H1 (cell line): Measurements from ENCODE around the gene CDH1. TPM values are rescaled to one million over a fixed set of nuclear protein-coding genes. Genes with fewer than 3 reads are reported as not detected.

Experiments used
- CTCF ChIA-PET: fragments of 300-600 bp; sonication (Branson Sonifier 250); formaldehyde crosslinking; loops from one replicate; lab custom pipeline; 2021; ENCODE audit not compliant: partially characterized antibody; lab: Charles Lee
- POLR2A ChIA-PET: fragments of 300-600 bp; sonication (Branson Sonifier 250); formaldehyde crosslinking; loops from one replicate; lab custom pipeline; 2021; ENCODE audit warnings: inconsistent platforms; ENCODE audit not compliant: partially characterized antibody; lab: Charles Lee
- DNase-seq, 2 experiments: peaks; one replicate each; pipeline versions ENCODE4 v3.0.0 to v3.0.0-alpha.2; 2010 to 2022; ENCODE audit warnings: low spot score in 2 of 2, low read depth in 1 of 2, mixed read lengths in 1 of 2
- FAIRE-seq: peaks from 2 replicates; lab custom pipeline; 2011; peaks lifted over from hg19 to GRCh38; lab: Jason Lieb, UNC
- H2AFZ ChIP-seq: 2 replicates; pipeline ENCODE4 v1.8.1; 2012; ENCODE audit warnings: low read length, inconsistent platforms
- H2AK5ac ChIP-seq: 2 replicates; pipeline ENCODE4 v1.6.1; 2013; ENCODE audit warnings: low read depth, low read length
- H2BK120ac ChIP-seq: replicated peaks from 2 replicates; pipeline ENCODE3; 2013; ENCODE audit warnings: low read depth, low read length, inconsistent platforms
- H2BK12ac ChIP-seq: 2 replicates; pipeline ENCODE4 v1.6.1; 2013; ENCODE audit warnings: low read depth, low read length
- H2BK15ac ChIP-seq: 2 replicates; pipeline ENCODE4 v1.6.1; 2013; ENCODE audit warnings: low read length
- H2BK20ac ChIP-seq: 2 replicates; pipeline ENCODE4 v1.6.1; 2013; ENCODE audit warnings: low read length
- H2BK5ac ChIP-seq: 2 replicates; pipeline ENCODE4 v1.6.1; 2013; ENCODE audit warnings: low read depth, low read length
- H3K14ac ChIP-seq: 2 replicates; pipeline ENCODE4 v1.6.1; 2013; ENCODE audit warnings: inconsistent platforms; ENCODE audit not compliant: insufficient read length
- H3K18ac ChIP-seq: 2 replicates; pipeline ENCODE4 v1.6.1; 2013; ENCODE audit warnings: low read length; ENCODE audit errors: extremely low read depth
- H3K23ac ChIP-seq: 2 replicates; pipeline ENCODE4 v1.6.1; 2013; ENCODE audit warnings: inconsistent platforms; ENCODE audit not compliant: insufficient read length
- H3K23me2 ChIP-seq: 2 replicates; pipeline ENCODE4 v1.6.1; 2013; ENCODE audit warnings: low read depth, low read length
- H3K27ac ChIP-seq: 2 replicates; pipeline ENCODE4 v1.6.1; 2011; ENCODE audit warnings: low read depth, low read length, inconsistent platforms
- H3K27me3 ChIP-seq, 4 experiments: replicated peaks in 1 of 4; 1 replicate in 1 of 4; 2 replicates in 3 of 4; pipeline versions ENCODE4 v1.6.1 to v1.8.1; 2011 to 2013; ENCODE audit warnings: low read length in 3 of 4, mild to moderate bottlenecking in 3 of 4, inconsistent platforms in 2 of 4, mixed read lengths in 2 of 4, moderate library complexity in 1 of 4; ENCODE audit not compliant: control insufficient read depth in 3 of 4, insufficient read depth in 3 of 4; ENCODE audit errors: extremely low read depth in 1 of 4
- H3K36me3 ChIP-seq, 4 experiments: 2 replicates each; pipeline versions ENCODE4 v1.6.1 to v1.8.1; 2011 to 2013; ENCODE audit warnings: mild to moderate bottlenecking in 4 of 4, low read length in 3 of 4, moderate library complexity in 2 of 4, control low read depth in 1 of 4, inconsistent platforms in 1 of 4; ENCODE audit not compliant: insufficient read depth in 4 of 4, control insufficient read depth in 2 of 4
- H3K4ac ChIP-seq: replicated peaks from 2 replicates; pipeline ENCODE3; 2013; ENCODE audit warnings: low read length, low read depth, mixed read lengths, inconsistent platforms; ENCODE audit not compliant: insufficient read length
- H3K4me1 ChIP-seq, 4 experiments: replicated peaks in 1 of 4; 1 replicate in 1 of 4; 2 replicates in 3 of 4; pipeline versions ENCODE4 v1.6.1 to v1.8.1; 2011 to 2013; ENCODE audit warnings: low read length in 3 of 4, inconsistent platforms in 2 of 4, mixed read lengths in 1 of 4; ENCODE audit not compliant: insufficient read depth in 4 of 4, control insufficient read depth in 3 of 4
- H3K4me2 ChIP-seq, 2 experiments: 2 replicates each; pipeline versions ENCODE4 v1.6.1 to v1.8.1; 2011 to 2013; ENCODE audit warnings: low read depth in 2 of 2, low read length in 2 of 2, control low read depth in 1 of 2, inconsistent platforms in 1 of 2, mild to moderate bottlenecking in 1 of 2; ENCODE audit not compliant: insufficient read depth in 1 of 2
- H3K4me3 ChIP-seq, 4 experiments: fragments of 200-600, 300-600 bp in 1 of 4; sonication (generic), shearing (Covaris generic), sonication (Bioruptor Twin) in 1 of 4; 2 replicates each; pipeline versions ENCODE4 v1.5.1 to v1.8.1; 2011 to 2016; ENCODE audit warnings: low read length in 4 of 4, low read depth in 3 of 4, control low read depth in 2 of 4, inconsistent platforms in 2 of 4, mild to moderate bottlenecking in 2 of 4, mixed read lengths in 1 of 4, moderate library complexity in 1 of 4; ENCODE audit not compliant: insufficient read depth in 2 of 4; ENCODE audit errors: extremely low read depth in 1 of 4
- H3K56ac ChIP-seq: replicated peaks from 2 replicates; pipeline ENCODE3; 2013; ENCODE audit warnings: low read depth, mild to moderate bottlenecking, mixed read lengths, low read length, inconsistent platforms; ENCODE audit not compliant: insufficient read length
- H3K79me1 ChIP-seq: 2 replicates; pipeline ENCODE4 v1.6.1; 2013; ENCODE audit warnings: low read depth, low read length, control low read depth
- H3K79me2 ChIP-seq, 2 experiments: 2 replicates each; pipeline versions ENCODE4 v1.6.1 to v1.8.1; 2012 to 2013; ENCODE audit warnings: low read length in 2 of 2, mild to moderate bottlenecking in 2 of 2, inconsistent platforms in 1 of 2; ENCODE audit not compliant: insufficient read depth in 2 of 2, control insufficient read depth in 1 of 2
- H3K9ac ChIP-seq, 4 experiments: replicated peaks in 1 of 4; 1 replicate in 1 of 4; 2 replicates in 3 of 4; pipeline versions ENCODE4 v1.6.1 to v1.8.1; 2011 to 2013; ENCODE audit warnings: low read depth in 3 of 4, low read length in 3 of 4, control low read depth in 2 of 4, mild to moderate bottlenecking in 2 of 4, moderate library complexity in 2 of 4, inconsistent platforms in 1 of 4; ENCODE audit errors: extremely low read depth in 1 of 4
- H3K9me3 ChIP-seq, 2 experiments: 2 replicates each; pipeline versions ENCODE4 v1.6.1 to v1.8.1; 2012 to 2013; ENCODE audit warnings: mild to moderate bottlenecking in 2 of 2, moderate library complexity in 2 of 2, control low read depth in 1 of 2, inconsistent platforms in 1 of 2, low read depth in 1 of 2, low read length in 1 of 2, mixed read lengths in 1 of 2; ENCODE audit not compliant: insufficient read depth in 2 of 2
- H4K20me1 ChIP-seq, 2 experiments: replicated peaks in 1 of 2; 2 replicates each; pipeline versions ENCODE3 to v1.8.1; 2011 to 2013; ENCODE audit warnings: inconsistent platforms in 2 of 2, low read length in 2 of 2, mild to moderate bottlenecking in 1 of 2; ENCODE audit not compliant: insufficient read depth in 2 of 2, control insufficient read depth in 1 of 2
- H4K5ac ChIP-seq: 2 replicates; pipeline ENCODE4 v1.6.1; 2013; ENCODE audit warnings: low read length, low read depth, mixed read lengths, inconsistent platforms; ENCODE audit not compliant: insufficient read length
- H4K8ac ChIP-seq: 2 replicates; pipeline ENCODE4 v1.8.0; 2013; ENCODE audit warnings: mild to moderate bottlenecking, moderate library complexity, low read length, inconsistent platforms; ENCODE audit not compliant: insufficient read depth; ENCODE audit errors: extremely low read depth
- H4K91ac ChIP-seq: replicated peaks from 2 replicates; pipeline ENCODE3; 2013; ENCODE audit warnings: low read length, mixed read lengths, inconsistent platforms; ENCODE audit not compliant: insufficient read length
- GABPA ChIP-seq: IDR thresholded peaks from 2 replicates; pipeline ENCODE4 v1.6.1; 2011; ENCODE audit warnings: mild to moderate bottlenecking, low read length, moderate library complexity, borderline replicate concordance; ENCODE audit not compliant: insufficient read depth
- WGBS, 2 experiments: shearing (Covaris generic) in 1 of 2; methylation state at CpG; one replicate each; pipeline versions ENCODE4 v1.1.6 to v1.1.7; 2013 to 2015; ENCODE audit warnings: low lambda C conversion rate in 2 of 2, mixed read lengths in 2 of 2, inconsistent platforms in 1 of 2, low coverage in 1 of 2, missing lambda C conversion rate in 1 of 2; ENCODE audit not compliant: insufficient replicate concordance in 2 of 2, insufficient coverage in 1 of 2, insufficient read length in 1 of 2; ENCODE audit errors: extremely low coverage in 1 of 2, missing lambda C conversion rate in 1 of 2; 5-methylcytosine and 5-hydroxymethylcytosine counted together
- polyA plus RNA-seq, 7 experiments: library from polyadenylated mRNA; depleted of rRNA in 3 of 7; stranded (reverse) in 5 of 7; unstranded in 2 of 7; fragments of >200 nt in 5 of 7; fragments of 200-250 nt in 2 of 7; gene quantifications; 1 replicate in 5 of 7; 2 replicates in 1 of 7; 4 replicates in 1 of 7; pipeline versions ENCODE4 v1.2.1 to v1.2.3, GENCODE V29; 2011 to 2013; ENCODE audit warnings: missing spikeins in 2 of 7, mixed read lengths in 2 of 7
- total RNA-seq: library from RNA; stranded (reverse); fragmentation: NEBNext Ultra II Directional; extraction: Animal tissue kit (Norgen Biotek cat#: 25700); gene quantifications from 2 replicates; pipeline ENCODE4 v1.2.1, GENCODE V29; 2021

Gene CDH1
- total and polyA plus RNA-seq, 2 of the 8 experiments (the other 6 are each of a cell fraction or from before 2014, with no cell fraction given), result 133 to 265 TPM

DNA sequence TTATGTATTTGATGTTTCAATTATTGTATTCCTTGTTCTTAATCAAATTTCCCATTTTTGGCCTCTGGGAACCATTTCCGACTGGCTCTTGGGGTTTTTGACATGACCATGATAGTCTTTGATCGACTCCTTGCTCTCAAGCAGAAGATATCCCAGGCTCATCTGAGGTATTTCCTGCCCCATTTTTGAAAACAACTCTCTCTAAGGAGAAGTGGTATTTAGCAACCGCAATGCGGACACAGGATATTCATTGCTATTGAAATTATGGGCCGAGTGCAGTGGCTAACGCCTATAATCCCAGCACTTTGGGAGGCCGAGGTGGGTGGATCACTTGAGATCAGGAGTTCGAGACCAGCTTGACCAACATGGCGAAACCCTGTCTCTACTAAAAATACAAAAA is 111.7 kb downstream of the CDH1 start:
- Histone ChIP-seq H2BK15ac (no peak overlapping the region), H2BK120ac (no peak overlapping the region), H3K56ac (no peak overlapping the region), H3K9ac (no peak overlapping the region), H3K23ac (no peak overlapping the region), H2BK20ac (no peak overlapping the region), H2BK12ac (no peak overlapping the region), H3K4me1 (no peaks in the 10 kb centered on the region), H4K8ac (no peak overlapping the region), H4K5ac (no peak overlapping the region), H3K14ac (no peak overlapping the region), H2AFZ (no peak overlapping the region), H3K36me3 (no peaks in the 10 kb centered on the region), H4K20me1 (no peaks in the 10 kb centered on the region), H2AK5ac (no peak overlapping the region), H4K91ac (no peak overlapping the region), H3K79me2 (no peaks in the 10 kb centered on the region; a peak in 1 of 4 replicates), H3K18ac (no peak overlapping the region), H3K27ac (no peak overlapping the region), H3K79me1 (no peaks in the 10 kb centered on the region), H2BK5ac (no peak overlapping the region), H3K9me3 (no peaks in the 10 kb centered on the region), H3K27me3 (no peaks in the 10 kb centered on the region), H3K4me2 (no peak overlapping the region), H3K23me2 (peaks cover 4% of the 10 kb centered on the region), H3K4ac (no peak overlapping the region), H3K4me3 (no peak overlapping the region)
- WGBS, 2 experiments, result 84% methylated on average over 9 of the region's 9 CpGs; no CpG with 5 or more reads in 1 of the 2 experiments
- no peak for FAIRE-seq
- POLR2A ChIA-PET, result interaction anchor here (0.6 kb wide), 1 partner anchor 9 kb away, joined by 3 read pairs; no protein-coding TSS in a partner anchor
- DNase-seq, result no peak
- TF ChIP-seq GABPA, result no peak
- CTCF ChIA-PET, result interaction anchor here (0.7 to 1.6 kb wide), 2 partner anchors 275 to 397 kb away, joined by 3 to 9 read pairs; no protein-coding TSS in a partner anchor
